Measurements from ENCODE around the gene DENND6B.
"Not testable (repeated sequence)": the region's sequence is repeated elsewhere in the genome, so short reads cannot be mapped to it uniquely, and the experiment has no call there.

The DENND6B gene

DNA sequence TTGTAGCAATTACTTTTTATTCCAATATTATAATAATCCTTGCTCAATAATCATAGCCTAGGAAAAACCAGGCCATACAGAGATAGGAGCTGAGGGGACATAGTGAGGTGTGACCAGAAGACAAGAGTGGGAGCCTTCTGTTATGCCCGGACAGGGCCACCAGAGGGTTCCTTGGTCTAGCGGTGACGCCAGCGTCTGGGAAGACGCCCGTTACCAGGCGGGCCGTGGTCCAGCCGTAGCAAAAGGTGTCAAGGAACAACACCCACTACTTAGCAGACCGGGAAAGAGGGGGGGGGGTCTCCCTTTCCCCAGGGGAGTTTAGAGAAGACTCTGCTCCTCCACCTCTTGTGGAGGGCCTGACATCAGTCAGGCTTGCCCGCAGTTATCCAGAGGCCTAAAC lies 53.5 kb downstream of the DENND6B start:
- DNase-seq (ENCODE audit: low read depth in 2 of 2) = not testable (repeated sequence)

DNA sequence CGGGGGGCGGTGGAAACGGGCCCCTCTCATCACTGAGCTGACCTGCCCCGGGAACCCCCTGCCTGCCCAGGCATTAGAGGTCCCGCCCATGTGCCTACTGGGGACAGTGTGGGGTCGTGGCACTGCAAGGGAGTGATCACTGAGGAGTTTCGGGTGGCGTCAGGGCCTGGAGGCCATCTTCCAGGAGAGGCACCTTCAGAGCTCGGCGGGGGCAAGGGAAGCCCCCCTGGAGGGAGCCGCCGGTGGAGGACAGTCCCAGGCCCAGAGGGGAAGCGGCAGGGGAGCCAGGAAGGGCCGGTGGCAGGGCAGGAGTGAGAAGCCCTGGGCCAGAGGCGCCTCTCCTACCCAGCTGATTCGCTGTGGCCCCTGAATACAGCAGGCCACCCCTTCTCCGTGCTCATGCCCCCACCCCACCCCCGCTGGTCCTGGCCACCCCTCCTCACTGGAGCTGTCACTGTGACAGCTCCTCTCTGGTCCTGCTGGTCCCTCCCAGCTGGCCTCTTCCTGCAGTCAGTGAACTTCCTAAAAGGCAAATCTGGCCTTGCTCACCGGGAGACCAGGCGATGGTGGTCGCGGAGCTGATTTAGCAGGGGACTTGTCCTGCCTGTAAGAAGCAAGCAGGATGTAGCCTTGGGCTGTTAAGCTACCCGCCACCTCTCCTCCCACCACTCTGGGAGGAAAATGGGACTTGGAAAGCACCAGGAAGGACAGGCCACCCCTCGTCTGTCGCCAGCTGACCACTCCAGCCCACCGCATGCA lies 54.6 kb downstream of the DENND6B start:
- DNase-seq (ENCODE audit: low read depth in 2 of 2) = no peak

DNA sequence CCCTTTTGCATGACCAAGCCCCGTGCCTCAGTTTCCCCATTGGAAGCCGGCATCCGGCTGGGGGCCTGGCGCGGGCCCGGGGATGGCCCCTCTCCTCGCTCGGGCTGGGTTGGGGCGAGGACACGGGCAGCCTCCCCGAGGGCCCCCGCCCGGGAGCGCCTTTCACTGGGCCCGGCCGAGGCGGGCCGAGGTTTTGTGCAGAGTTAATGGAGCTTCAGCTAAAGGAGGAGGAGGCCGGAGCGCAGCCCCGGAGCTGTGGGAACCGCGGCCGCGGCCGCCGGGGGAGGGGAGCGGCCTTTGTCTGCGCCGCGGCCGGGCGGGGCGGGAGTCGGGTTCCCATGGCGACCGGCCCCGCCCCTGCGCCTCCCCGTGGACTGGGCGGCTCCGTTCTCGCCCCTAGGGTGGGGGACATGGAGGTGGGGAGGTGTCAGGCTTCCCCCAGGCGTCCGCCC lies 55.3 kb downstream of the DENND6B start:
- peak in 1 of 2 donors; percentile 32 for DNase-seq (ENCODE audit: low read depth in 2 of 2)

DNA sequence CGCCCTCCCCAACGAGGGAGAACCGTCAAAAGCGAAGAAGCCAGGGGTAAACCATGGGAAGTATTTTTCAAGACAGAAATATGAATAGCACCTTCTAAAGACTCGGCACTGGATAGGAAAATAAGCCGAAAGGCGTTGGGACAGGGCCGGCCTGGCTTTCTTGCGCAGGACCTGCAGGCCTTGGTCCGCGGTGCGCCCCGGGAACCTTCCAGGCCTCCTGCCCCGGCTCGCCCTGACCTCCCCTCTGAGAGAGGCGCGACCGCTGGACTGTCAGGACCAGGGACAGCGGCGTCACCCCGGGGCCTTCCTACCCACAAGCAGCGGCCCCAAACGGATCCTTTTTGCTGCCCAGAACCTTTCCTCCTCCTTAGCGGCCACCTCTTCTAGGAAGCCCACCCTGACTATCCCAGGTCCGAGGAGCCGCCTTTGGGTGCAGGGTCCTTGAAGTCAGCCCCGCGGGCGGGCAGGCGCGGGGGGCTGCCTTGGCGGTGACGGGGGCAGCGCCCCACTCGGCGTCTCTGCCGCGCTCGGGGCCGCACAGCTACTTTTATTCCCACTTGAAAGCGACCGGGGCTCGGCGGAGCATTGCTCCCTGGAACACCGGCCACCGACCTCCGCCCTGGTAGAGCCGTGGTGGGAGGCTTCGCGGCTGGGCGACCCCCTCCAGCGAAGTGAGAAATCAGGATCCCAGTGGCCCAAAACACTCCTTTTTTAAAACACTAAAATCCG lies 56.0 kb downstream of the DENND6B start:
- DNase-seq (ENCODE audit: low read depth in 2 of 2) = peak in 1 of 2 donors; percentile 39

DNA sequence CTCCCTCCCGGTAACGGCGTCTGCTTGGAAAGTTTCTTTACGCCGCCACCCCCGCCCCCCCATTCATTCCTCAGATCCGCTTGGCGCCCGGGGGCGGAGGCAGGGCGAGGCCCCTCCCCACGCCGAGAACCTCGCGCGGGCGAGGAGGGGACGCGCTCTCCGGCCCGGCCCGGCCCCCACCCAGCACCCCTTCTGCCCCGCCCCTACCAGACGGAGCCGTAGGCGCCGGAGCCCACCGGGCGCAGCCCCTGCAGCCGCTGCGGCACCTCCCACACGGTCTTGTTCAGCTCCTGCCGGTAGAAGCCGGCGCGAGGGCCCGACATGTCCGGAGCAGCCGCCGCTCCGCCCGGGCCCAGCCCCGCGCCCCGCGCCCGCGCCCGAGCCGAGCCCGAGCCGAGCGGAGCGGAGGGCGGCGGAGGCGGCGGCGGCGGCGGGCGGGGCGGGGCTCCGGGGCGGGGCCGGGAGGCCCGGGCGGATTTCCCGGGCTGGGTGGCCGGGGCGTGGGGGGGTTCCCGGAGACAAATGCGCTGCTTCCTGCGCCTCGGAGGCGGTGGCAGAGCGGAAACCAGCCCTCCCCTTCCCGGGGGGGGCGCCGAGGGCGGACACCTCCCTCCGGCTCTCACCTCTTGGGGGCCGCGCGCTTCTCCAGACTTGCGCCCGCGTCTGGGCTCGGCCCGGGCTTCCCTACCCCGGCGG lies 56.7 kb downstream of the DENND6B start, which contains the start of gene MAPK11:
Gene MAPK11, minus strand, starts transcription at position 411 of the 696 bp plus-strand sequence. Its CDS starts 88 bp downstream, at position 323.
- peak; percentile 51 to 63 for DNase-seq (ENCODE audit: low read depth in 2 of 2)

DNA sequence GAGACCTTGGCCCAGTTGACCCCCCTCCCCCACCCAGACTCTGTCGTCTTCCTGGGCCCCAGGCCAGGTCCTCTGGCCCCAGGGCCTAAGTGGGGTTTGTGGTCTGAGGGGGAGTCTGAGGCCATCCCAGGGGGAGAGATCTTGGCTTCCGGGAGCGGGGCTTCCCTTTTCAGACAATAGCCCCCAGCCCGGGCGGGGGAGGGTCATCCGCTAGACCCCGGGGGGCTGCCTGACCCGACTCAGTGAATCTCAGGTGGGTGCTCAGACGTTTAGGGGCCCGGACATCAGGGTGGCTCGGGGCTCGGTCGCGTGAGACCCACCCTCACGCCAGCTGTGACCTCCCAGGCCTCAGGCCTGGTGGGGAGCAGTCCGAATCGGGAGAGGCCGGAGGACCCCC lies 57.2 kb downstream of the DENND6B start:
- no peak for DNase-seq (ENCODE audit: low read depth in 2 of 2)

DNA sequence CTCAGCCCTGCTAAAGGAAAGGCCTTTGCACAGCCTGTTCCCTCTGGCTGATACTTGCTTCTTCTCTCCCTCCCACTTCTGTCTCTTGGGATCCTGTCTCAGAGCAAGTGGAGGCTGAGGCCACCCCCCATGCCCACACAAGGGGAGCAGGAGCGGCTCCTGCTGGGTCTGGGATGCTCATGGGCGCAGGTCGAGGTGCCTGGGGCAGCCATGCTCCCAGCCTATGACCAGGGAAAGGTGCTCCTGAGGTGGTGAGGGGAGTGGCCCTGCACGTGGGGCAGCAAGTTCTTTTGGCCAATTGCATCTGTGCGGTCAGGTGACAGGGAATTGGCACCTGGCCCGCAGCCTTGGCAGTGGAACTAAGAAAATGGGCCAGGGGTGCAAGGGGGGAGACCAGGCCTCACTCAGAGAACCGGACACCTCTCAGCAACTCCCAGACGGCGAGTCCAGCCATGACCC lies 58.1 kb downstream of the DENND6B start:
- no peak for DNase-seq (ENCODE audit: low read depth in 2 of 2)

DNA sequence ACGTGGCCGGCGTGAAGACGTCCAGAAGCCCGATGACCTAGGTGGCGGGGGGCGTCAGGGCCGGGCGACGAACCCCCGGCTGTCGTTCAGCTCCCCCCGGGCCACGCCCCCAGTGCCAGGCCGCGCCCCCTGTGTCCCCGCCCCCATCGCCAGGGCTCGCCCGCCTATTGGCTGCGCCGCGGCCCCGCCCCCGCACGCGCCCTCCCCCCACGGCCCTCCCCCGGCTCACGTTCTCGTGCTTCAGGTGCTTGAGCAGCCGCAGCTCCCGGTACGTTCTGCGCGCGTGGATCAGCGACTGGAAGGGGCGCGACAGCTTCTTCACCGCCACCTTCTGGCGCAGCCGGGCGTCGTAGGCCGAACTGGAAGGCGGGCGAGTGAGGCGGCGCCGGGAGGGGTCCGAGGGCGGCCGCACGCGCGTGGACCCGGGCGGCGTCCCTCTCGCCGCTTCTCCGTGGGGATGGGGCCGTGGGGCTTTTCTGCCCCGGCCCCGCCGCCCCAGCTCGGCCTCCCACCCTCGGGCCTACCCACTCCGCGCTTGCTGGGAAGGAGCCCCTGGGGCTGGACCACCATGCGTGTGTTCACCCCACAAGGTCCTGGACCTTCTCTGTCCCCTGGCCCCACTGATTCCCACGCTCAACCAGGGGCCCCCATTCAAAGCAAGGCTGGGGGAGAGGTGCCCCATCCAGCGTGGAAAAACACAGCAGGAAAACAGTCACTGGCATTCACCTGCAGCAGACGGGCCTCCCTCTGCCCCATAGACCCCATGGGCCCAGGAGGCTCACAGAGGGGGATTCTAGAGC lies 59.0 kb downstream of the DENND6B start:
- no peak for DNase-seq (ENCODE audit: low read depth in 2 of 2)

DNA sequence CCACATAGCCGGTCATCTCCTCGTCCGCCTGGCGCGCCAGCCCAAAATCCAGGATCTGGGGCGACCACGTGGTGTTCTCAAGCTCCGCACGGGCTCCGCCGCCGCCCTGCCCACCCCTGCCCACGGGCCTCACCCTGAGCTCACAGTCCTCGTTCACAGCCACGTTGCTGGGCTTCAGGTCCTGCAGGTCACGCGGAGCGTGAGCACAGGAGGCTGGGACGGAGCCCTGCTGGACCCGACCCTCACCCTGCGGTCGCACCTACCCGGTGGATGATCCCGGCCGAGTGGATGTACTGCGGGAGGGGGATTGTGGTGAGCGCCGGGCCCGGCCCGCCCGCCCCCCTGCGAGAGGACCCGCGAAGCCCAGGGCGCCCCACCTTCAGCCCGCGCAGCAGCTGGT lies 59.8 kb downstream of the DENND6B start:
- no peak for DNase-seq (ENCODE audit: low read depth in 2 of 2)

DNA sequence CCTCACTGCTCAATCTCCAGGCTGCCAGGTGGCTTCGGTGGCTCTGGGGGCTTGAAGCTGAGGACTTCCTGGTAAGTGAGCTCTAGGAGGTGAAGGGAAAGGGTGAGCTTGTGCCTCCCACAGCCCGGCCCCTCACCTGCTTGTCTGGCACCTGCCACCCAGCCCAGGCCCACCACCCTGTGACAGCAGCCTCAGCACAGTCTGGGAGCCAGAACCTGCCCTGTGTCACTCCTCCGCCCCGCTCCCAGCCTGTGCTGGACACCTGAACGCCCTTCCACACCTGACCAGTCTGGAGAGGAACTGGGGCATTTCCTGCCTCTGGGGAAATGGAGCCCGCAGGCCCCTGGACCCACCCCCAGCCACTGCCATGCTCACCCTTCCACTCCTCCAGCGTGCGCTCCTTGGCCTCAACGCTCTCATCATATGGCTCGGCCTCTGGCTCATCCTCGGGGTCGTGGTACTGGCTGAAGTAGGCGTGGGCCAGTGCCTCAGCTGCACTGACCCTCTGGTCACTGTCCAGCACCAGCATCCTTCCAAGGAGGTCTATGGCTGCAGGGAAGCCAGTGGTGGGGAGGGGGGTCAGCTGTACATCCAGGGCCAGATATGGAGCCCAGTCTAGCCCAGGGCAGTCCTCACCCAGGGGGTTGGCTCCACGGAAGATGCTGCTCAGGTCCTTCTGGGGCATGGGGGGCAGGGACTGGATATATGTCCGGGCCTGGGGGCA lies 61.7 kb downstream of the DENND6B start:
- DNase-seq (ENCODE audit: low read depth in 2 of 2) = no peak

DNA sequence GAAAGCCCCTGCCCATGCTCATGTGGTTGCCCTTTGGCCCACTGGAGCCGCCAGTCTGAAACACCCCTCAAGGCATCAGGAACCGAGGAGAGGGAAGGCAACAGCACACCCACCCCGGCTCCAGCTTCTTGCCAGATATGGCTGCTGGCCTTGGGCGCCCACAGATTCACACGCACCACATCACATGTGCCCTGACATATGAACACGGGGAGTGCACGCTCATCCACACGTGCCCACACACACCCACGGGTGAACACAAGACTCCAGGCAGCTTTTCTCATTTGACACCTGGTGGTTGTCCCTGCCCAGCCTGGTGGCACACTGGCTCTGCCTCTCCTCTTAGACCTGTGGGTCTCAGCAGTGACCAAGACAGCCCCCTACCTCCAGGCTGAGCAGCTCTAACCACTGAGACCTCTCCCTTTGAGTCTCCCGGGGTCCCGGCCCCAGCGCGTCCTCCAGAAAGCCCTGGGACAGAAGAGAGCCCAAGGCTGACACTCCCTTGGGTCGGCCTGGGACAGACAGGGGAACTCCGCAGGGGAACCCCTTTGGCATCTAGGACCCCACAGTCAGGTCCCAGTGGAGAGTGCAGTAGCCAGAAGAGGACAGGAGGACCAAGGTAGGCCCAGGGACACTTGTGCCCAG lies 62.6 kb downstream of the DENND6B start:
- no peak for DNase-seq (ENCODE audit: low read depth in 2 of 2)

DNA sequence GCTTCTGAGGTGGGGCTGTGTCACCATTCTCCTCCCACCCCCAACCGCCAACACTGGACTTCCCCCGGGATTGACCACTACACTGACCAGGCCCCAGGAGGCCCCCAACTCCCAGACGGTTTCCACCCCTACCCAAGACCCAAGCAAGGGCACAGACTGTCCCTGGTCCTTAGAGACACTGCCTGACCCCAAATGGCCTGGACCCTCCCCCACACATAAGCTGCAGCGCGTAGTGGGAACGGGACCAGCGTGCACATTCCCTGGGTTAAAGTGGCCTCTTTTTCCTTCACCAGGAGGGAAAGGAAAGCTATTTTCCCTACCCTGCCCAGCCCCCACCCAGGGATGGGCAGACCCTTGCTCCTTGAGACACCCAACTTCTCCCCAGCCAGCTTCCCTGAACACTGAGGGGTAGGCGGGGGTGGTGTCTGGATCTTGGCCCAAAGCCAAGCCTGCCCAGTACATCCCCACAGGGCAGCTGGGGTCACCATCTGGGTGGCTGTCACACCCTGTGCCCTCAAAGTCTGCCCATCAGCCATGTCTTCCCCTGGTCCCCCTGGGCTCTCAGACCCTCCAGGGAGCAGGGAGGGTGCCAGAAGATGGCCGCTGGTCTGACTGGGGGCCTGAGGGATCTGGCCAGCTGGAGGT lies 63.7 kb downstream of the DENND6B start:
- no peak for DNase-seq (ENCODE audit: low read depth in 2 of 2)

DNA sequence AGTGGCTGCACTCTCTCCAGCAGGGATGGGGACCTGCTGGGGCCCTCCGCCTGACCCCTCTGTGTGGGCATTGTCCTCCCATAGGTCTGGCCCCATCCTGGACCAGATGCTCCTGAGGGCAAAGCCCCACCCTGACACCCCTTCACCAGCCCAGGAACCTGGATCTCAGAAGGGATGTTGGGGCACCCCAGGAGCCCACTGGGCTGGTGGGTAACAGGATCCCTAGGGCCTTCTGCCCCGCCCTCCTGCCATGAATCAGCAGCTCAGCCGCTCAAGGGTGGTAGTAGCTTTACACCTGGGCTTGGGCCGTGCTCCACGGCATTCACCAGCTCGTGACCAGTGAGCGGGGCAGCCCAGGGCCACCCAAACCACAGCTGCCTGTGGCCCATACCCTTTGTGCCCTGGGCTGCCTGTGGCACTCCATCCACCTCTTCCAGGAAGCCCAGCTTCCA lies 64.3 kb downstream of the DENND6B start:
- no peak for DNase-seq (ENCODE audit: low read depth in 2 of 2)

DNA sequence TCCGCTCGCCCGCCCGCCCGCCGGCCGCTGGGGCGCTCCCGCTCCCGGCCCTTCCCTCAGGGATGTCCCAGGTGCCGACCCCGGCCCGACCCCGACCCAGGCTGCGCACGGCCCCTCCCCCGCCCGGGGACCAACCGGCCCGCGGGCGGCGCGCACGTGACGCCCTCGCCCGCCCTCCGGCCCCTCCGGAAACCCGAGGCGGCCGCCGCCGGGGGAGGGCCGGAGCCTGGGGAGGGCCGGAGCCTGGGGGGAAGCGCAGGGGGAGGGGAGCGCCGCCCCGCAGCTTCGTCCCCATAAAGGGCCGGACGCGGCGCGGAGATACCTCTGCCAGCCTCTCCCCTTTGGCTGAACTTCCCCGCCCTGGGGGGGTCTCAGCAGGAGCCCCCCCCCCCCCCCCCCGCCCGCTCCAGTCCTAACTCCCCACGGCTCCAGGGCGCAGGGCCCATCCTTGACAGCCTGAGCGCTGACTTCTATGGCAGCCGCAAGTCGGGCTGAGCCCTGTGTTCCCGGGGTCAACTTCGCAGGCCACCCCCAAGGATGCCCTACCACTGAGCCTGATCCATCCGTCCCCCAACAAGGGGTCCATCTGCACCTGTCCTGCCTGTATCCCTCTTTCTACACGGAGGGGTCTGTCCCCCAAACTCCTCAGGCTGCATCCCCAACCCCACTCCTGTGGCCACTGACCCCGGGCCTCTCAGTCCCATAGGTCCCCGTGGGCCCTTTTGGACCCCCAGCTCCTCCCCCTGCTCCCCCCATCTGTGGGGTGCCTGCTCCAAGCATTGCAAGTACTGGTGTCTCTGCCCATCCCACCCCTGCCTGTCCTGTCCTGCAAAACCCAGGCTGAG lies 65.0 kb downstream of the DENND6B start, which contains the start of gene MAPK12:
Gene MAPK12, minus strand, starts transcription at position 69 of the 845 bp plus-strand sequence. CDS start 174 bp downstream, outside the sequence.
- DNase-seq (ENCODE audit: low read depth in 2 of 2) = no peak

DNA sequence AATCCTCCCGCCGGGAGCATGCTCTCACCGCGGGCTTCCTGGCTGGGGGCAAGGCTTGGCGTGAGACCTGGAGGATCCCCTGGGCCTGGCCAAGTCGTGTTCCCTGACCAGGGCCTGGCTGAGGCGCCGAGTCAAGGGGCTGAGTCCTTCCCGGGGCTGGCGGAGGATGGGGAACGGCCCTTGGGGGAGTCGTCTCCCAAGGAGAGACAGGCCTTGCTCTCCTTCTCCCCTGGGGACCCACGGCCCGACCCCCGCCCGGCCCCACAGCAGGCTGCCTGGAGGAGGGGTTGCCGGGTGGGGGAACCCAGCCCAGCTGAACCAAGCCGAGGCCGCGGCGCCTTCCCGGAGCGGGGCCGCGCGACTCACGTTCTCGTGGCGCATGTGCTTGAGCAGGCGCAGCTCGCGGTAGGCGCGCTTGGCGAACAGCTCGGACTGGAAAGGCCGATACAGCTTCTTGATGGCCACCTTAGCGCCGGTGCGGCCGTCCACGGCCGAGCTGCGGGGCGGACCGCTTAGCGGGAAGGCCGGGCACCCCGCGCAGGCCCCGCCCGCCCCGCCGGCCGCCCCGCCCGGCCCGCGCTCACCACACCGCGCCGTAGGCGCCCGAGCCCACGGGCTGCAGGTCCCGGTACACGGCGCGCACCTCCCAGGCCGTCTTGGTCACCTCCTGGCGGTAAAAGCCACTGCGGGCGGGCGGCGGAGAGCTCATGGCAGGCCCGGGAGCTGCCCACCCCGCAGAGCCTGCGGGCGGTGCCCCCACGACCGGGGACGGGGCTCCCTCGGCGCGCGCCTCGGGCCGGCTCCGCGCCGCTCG lies 65.8 kb downstream of the DENND6B start:
- no peak for DNase-seq (ENCODE audit: low read depth in 2 of 2)

DNA sequence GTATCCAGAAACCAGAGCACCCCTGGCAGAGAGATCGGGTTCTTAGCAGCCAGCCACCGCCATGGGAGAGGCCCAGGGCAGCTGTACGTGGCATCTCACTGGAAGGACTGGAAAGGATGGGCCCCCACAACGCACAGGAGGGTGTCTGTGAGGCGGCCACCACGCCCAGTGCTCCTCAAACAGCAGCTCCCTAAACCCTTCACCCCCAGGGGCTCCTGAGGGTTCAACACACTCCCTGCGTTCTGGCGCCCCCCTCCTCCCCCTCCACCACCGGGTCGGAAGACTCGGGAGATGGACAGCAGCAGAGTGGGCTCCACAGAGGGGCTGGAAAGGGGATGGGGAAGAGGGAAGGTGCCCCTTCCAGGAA lies 66.4 kb downstream of the DENND6B start:
- DNase-seq (ENCODE audit: low read depth in 2 of 2) = no peak

DNA sequence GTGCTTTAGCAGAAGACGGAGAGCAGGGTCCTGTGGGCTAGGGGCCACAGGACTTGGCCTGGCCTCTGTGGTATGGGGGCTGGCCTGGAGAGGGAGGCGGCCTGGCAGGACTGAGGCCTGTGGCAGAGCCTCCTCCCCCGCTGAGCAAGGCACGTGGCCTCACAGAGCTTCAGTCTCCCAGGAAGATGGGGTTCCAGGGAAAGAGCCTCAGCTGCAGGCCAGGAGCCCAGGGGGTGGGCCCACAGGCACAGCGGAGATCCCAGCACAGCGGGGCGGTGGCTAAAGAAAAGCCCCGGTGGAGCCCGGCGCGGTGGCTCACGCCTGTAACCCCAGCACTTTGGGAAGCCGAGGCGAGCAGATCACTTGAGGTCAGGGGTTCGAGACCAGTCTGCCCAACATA lies 67.5 kb downstream of the DENND6B start:
- DNase-seq (ENCODE audit: low read depth in 2 of 2) = no peak

Measured in stimulated activated CD8-positive, alpha-beta memory T cell treated with anti-CD3 and anti-CD28 coated beads, Interleukin-15, amount 100 ng/mL, for 48 hours (primary cell).